Heart left ventricle (tissue), 16 donors: ENCODE data around the gene SYTL2. TPM values are rescaled to one million over a fixed set of nuclear protein-coding genes. Genes with fewer than 3 reads are reported as not detected.

Source experiments
- ATAC-seq, 4 donors: fragments of 200-7000 bp; cut with Tn5 transposase; one replicate each; pipeline ENCODE4 v1.9.1; 2020 to 2022; ENCODE audit warnings: moderate library complexity in 4 of 4, mild to moderate bottlenecking in 3 of 4, moderate number of reproducible peaks in 1 of 4
- DNase-seq, 5 donors: peaks; one replicate each; pipeline ENCODE4 v3.0.0-alpha.2; 2020
- H3K27ac ChIP-seq, 12 donors: fragments of 200-600 bp; sonication (generic) in 4 of 12; one replicate each; pipeline versions ENCODE4 v1.5.0 to v1.8.0; 2016 to 2022; ENCODE audit warnings: mild to moderate bottlenecking in 2 of 12
- H3K27me3 ChIP-seq, 9 donors: fragments of 200-600 bp; sonication (generic) in 2 of 9; one replicate each; pipeline versions ENCODE4 v1.5.1 to v1.8.0; 2016 to 2022; ENCODE audit warnings: mild to moderate bottlenecking in 3 of 9
- H3K36me3 ChIP-seq, 9 donors: fragments of 200-600 bp; sonication (generic) in 2 of 9; one replicate each; pipeline versions ENCODE4 v1.5.0 to v1.8.0; 2018 to 2022; ENCODE audit warnings: mild to moderate bottlenecking in 2 of 9
- H3K4me1 ChIP-seq, 12 donors: fragments of 200-600 bp; sonication (generic) in 4 of 12; one replicate each; pipeline versions ENCODE4 v1.5.0 to v1.8.0; 2016 to 2022; ENCODE audit warnings: mild to moderate bottlenecking in 3 of 12
- H3K4me3 ChIP-seq, 12 donors: fragments of 200-600 bp; sonication (generic) in 4 of 12; one replicate each; pipeline versions ENCODE4 v1.5.0 to v1.8.0; 2017 to 2022; ENCODE audit warnings: mild to moderate bottlenecking in 9 of 12, moderate library complexity in 4 of 12
- H3K9me3 ChIP-seq, 12 donors: fragments of 200-600 bp; sonication (generic) in 4 of 12; one replicate each; pipeline versions ENCODE4 v1.5.0 to v1.8.0; 2016 to 2022; ENCODE audit warnings: mild to moderate bottlenecking in 1 of 12
- CTCF ChIP-seq, 12 donors: fragments of 200-600 bp; sonication (generic) in 4 of 12; IDR thresholded peaks; one replicate each; pipeline versions ENCODE4 v1.5.0 to v1.8.0; 2018 to 2022; ENCODE audit warnings: antibody characterized with exemption in 12 of 12, mild to moderate bottlenecking in 5 of 12
- POLR2A ChIP-seq, 2 donors: fragments of 450-650 bp; IDR thresholded peaks; one replicate each; pipeline ENCODE4 v1.6.1; 2017; ENCODE audit warnings: antibody characterized with exemption in 2 of 2, mild to moderate bottlenecking in 2 of 2, moderate library complexity in 2 of 2
- WGBS, 4 donors: extraction: QIAGEN DNeasy Blood & Tissue Kit in 2 of 4; methylation state at CpG; one replicate each; pipeline versions ENCODE4 v1.1.5 to v1.1.7; 2013 to 2018; 5-methylcytosine and 5-hydroxymethylcytosine counted together
- intact Hi-C, 10 donors: fragments of 100-400 bp; cut with DNase I; formaldehyde crosslinking; loops; one replicate each; pipeline versions ENCODE4 v1.11.1 to v1.14.2; 2022
- polyA plus RNA-seq, 2 donors: library from polyadenylated mRNA; stranded (reverse); fragments of 200-250 nt; gene quantifications; one replicate each; pipeline ENCODE4 v1.2.3, GENCODE V29; 2013
- total RNA-seq, 9 donors: library from RNA; depleted of rRNA in 2 of 9; stranded (reverse); fragments of >200 nt in 2 of 9; fragmentation: NEBNext Ultra II Directional in 3 of 9; extraction: Animal tissue kit (Norgen Biotek cat#: 25700) in 3 of 9; gene quantifications; one replicate each; pipeline versions ENCODE4 v1.1.0 to v1.2.4, GENCODE V29; 2016 to 2023
- donor health status: ischemic (EF 13 %, LVEDD 7.1; RV severe dilation, severe dysfunction).
- donor health status: healthy with polysubstance abuse.
- donor health status: DM: no; HTN: yes; CAD: no.
- donor health status: DM: no; HTN: no; CAD: no.
- donor health status: ischemic (EF 25% LVEDD 6.9; RV normal size, moderate dysfunction).
- donor health status: ischemic (EF 25% LVEDD 5.7; RV mildly dilated, moderate dysfunction).
- donor health status: healthy.
- donor health status: DM: yes; HTN: yes; CAD: no.
- donor health status: ischemic (EF 35%, LVEDD 5.7; RV mildly dilated, moderate dysfunction).
- donor health status: nonischemic (EF 11% LVEDD 7.7; RV severe dilation, severe dysfunction).
- donor health status: DM: yes; HTN: yes; CAD: no.
- donor health status: PGD.
- donor health status: ischemic (EF 29% LVEDD 5.4; RV normal size, mild dysfunction).
- donor health status: nonischemic (EF 23%, LVEDD 6.1; RV moderate dilation, normal function).

Gene SYTL2
- total and polyA plus RNA-seq, 11 donors, result 2.2 to 9.5 (median 4.9) TPM

- H3K27ac ChIP-seq, result peak overlapping the region in 1 of 12 donors; percentile 35
- H3K4me3 ChIP-seq, result peak overlapping the region; percentile 22 to 87 (median 66)
- no peak for TF ChIP-seq POLR2A (IDR thresholded peaks at IDR 0.05)
- no peak for TF ChIP-seq CTCF (IDR thresholded peaks at IDR 0.05)
- no peaks in the 10 kb centered on the region for H3K36me3 ChIP-seq
- H3K4me1 ChIP-seq, result peaks cover 0 to 20% (median 8%) of the 10 kb centered on the region in 12 donors
- 84 to 86% (median 84%) methylated on average over 13 of the region's 13 CpGs for WGBS, 4 donors
- H3K9me3 ChIP-seq, result no peaks in the 10 kb centered on the region
- peaks cover 0 to 4% (median 0%) of the 10 kb centered on the region in 9 donors for H3K27me3 ChIP-seq
- ATAC-seq, result no peak
- no peak for DNase-seq
- intact Hi-C loops, result loop anchor here in 2 of 10 donors (5.0 to 10.0 kb wide), 3 partner anchors 119 to 441 kb away; no protein-coding TSS in a partner anchor
These were observed 683 bp upstream of the SYTL2 start for GRCh38 chr11:85811624-85812023.

GRCh38 chr11:85810521-85810870 is 445 bp downstream of the SYTL2 start:
- Histone ChIP-seq H3K4me1 (peaks cover 0 to 20% (median 8%) of the 10 kb centered on the region in 12 donors), H3K9me3 (no peaks in the 10 kb centered on the region), H3K36me3 (no peaks in the 10 kb centered on the region), H3K4me3 (peak overlapping the region; percentile 22 to 87 (median 66)), H3K27ac (peak overlapping the region in 4 of 12 donors; percentile 14 to 49 (median 36)), H3K27me3 (peaks cover 0 to 4% (median 0%) of the 10 kb centered on the region in 9 donors)
- DNase-seq (no peak), ATAC-seq (no peak)
- WGBS, 4 donors, result 2 to 10% (median 6%) methylated on average over 9 to 10 of the region's 10 CpGs
- TF ChIP-seq CTCF (IDR thresholded peaks at IDR 0.05), result no peak
- no peak for TF ChIP-seq POLR2A (IDR thresholded peaks at IDR 0.05)
- intact Hi-C loops, result loop anchor here in 2 of 10 donors (5.0 to 10.0 kb wide), 3 partner anchors 118 to 442 kb away; no protein-coding TSS in a partner anchor

- DNase-seq, result peak in 1 of 5 donors; percentile 59
- peaks cover 0 to 20% (median 8%) of the 10 kb centered on the region in 12 donors for H3K4me1 ChIP-seq
- no peak for ATAC-seq
- peak overlapping the region in 2 of 12 donors; percentile 13 to 14 for H3K27ac ChIP-seq
- 11 to 21% (median 18%) methylated on average over 4 of the region's 4 CpGs for WGBS, 4 donors
- peak overlapping the region in 11 of 12 donors; percentile 22 to 87 (median 66) for H3K4me3 ChIP-seq
- intact Hi-C loops, result loop anchor here in 2 of 10 donors (5.0 to 10.0 kb wide), 3 partner anchors 118 to 442 kb away; no protein-coding TSS in a partner anchor
- TF ChIP-seq CTCF (IDR thresholded peaks at IDR 0.05), result peak in 3 of 12 donors; percentile 7 to 25 (median 12)
- no peak for TF ChIP-seq POLR2A (IDR thresholded peaks at IDR 0.05)
- no peaks in the 10 kb centered on the region for H3K9me3 ChIP-seq
- no peaks in the 10 kb centered on the region for H3K36me3 ChIP-seq
- peaks cover 0 to 4% (median 0%) of the 10 kb centered on the region in 9 donors for H3K27me3 ChIP-seq
These were observed 1.1 kb downstream of the SYTL2 start for GRCh38 chr11:85809863-85810262.

- WGBS, 4 donors, result 85 to 94% (median 91%) methylated on average over 4 of the region's 4 CpGs
- Histone ChIP-seq H3K27me3 (peaks cover 0 to 4% (median 0%) of the 10 kb centered on the region in 9 donors), H3K9me3 (no peaks in the 10 kb centered on the region), H3K27ac (no peak overlapping the region), H3K4me3 (peak overlapping the region in 7 of 12 donors; percentile 65 to 87 (median 75)), H3K36me3 (no peaks in the 10 kb centered on the region), H3K4me1 (peaks cover 0 to 20% (median 8%) of the 10 kb centered on the region in 12 donors)
- ATAC-seq (no peak), DNase-seq (no peak)
- intact Hi-C loops, result no loop called here
- TF ChIP-seq POLR2A (IDR thresholded peaks at IDR 0.05) (no peak), CTCF (IDR thresholded peaks at IDR 0.05) (no peak)
These were observed 1.8 kb downstream of the SYTL2 start for GRCh38 chr11:85809191-85809590.
